Astrocyte of the spinal cord (primary cell): Measurements from ENCODE around the gene CEP85L.

ENCODE experiments used
- DNase-seq: peaks from one replicate; pipeline ENCODE4 v3.0.0; 2011; ENCODE audit warnings: low read depth, low spot score
- H3K4me3 ChIP-seq: 2 replicates; pipeline ENCODE4 v1.5.1; 2011; ENCODE audit warnings: low read depth, mild to moderate bottlenecking, low read length, moderate library complexity
- CTCF ChIP-seq: IDR thresholded peaks from 2 replicates; pipeline ENCODE4 v1.5.1; 2012; ENCODE audit warnings: low read depth, mild to moderate bottlenecking, low read length, inconsistent platforms
- in situ Hi-C: cut with HindIII; loops from 2 replicates; pipeline ENCODE4 v1.10.0; 2017; ENCODE audit warnings: low sequenced_read_pairs

CEP85L gene

GRCh38 chr6:118641042-118641441 is 10.3 kb downstream of the CEP85L start:
- in situ Hi-C loops: no loop called here
- no peak for TF ChIP-seq CTCF
- no peak overlapping the region for H3K4me3 ChIP-seq
- no peak for DNase-seq

GRCh38 chr6:118639054-118639964 is 12.1 kb downstream of the CEP85L start:
- in situ Hi-C loops: no loop called here
- DNase-seq: no peak
- no peak for TF ChIP-seq CTCF
- no peak overlapping the region for H3K4me3 ChIP-seq

GRCh38 chr6:118638288-118638687 is 13.1 kb downstream of the CEP85L start:
- no peak for TF ChIP-seq CTCF
- no peak for DNase-seq
- in situ Hi-C loops: no loop called here
- no peak overlapping the region for H3K4me3 ChIP-seq

GRCh38 chr6:118635909-118636735 is 15.3 kb downstream of the CEP85L start:
- no peak for DNase-seq
- H3K4me3 ChIP-seq: no peak overlapping the region
- in situ Hi-C loops: no loop called here
- TF ChIP-seq CTCF: no peak

GRCh38 chr6:118632359-118632758 is 19.0 kb downstream of the CEP85L start:
- no peak for DNase-seq
- no peak overlapping the region for H3K4me3 ChIP-seq
- in situ Hi-C loops: no loop called here
- no peak for TF ChIP-seq CTCF

GRCh38 chr6:118630923-118631322 is 20.5 kb downstream of the CEP85L start:
- in situ Hi-C loops: no loop called here
- H3K4me3 ChIP-seq: no peak overlapping the region
- DNase-seq: no peak
- no peak for TF ChIP-seq CTCF
